Stimulated activated CD4-positive, alpha-beta T cell treated with anti-CD3 and anti-CD28 coated beads, Interleukin-15, amount 100 ng/mL, for 1 hour (primary cell): ENCODE data around the gene CNTN4.

Source experiments
- DNase-seq, 2 donors: peaks; one replicate each; pipeline ENCODE4 v3.0.0-alpha.2; 2020; ENCODE audit warnings: low read depth in 1 of 2, low spot score in 1 of 2

Gene CNTN4

DNA sequence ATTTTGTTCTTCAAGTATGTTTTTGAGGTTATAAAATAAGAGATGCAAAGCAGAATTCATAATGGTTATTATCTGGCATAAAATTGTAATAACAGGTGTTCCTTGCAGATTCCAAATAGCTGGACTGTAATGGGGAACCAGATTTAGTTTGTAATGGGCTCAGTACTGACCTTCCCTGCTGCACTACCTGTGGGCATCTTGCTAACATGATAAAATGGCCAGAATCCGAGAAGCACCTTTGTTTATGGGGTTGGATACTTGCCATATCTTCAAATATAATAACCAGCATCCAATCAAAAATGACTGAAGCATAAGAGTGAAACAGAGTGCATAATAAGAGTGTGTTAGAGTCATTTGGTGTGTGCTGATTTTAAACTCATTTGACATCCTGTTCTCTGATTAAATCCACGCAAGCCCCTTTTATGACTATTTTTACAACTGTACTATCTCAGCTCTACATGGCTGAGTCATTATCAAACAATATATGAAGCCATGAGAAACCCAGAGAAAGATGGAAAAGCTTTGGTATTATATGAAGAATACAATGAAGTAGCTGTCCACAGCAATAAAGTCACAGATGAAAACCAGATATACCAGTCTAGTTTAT, 292.4 kb downstream of the CNTN4 start:
- DNase-seq, result no peak

DNA sequence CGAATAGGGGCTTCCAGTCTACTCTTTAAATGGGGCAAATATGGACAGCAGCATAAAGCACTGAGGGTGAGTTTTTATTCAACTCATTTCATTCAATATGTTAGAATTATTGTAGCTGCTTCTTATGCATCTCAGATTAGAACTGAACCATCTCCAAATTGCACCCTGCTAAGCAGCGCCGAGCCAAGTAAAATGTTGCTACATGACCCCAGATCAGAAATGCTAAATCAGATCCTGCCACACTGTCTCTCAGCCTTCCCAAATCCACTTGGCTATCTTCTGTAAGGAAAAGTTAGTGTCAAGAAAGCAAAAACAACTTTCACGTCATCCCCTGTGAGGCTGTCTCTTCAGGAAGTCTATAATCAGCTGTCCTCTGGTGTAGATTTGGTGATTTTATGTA, 293.2 kb downstream of the CNTN4 start:
- no peak for DNase-seq

DNA sequence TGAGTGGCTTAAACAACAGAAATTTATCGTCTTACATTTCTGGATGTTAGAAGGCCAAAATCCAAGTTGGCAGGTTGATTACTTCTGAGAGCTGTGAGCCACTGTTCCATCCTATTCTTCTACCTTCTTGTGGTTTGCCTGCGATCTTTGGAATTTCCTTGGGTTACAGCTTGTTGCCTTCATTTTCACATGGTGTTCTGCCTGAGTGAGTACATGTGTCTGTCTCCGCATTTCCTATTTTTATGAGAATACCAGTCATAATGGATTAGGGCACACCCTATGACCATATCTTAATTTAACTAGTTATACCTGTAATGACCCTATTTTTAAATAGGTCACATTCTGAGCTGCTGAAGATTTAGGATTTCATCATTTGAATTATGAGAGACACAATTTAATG, 294.3 kb downstream of the CNTN4 start:
- DNase-seq, result no peak

DNA sequence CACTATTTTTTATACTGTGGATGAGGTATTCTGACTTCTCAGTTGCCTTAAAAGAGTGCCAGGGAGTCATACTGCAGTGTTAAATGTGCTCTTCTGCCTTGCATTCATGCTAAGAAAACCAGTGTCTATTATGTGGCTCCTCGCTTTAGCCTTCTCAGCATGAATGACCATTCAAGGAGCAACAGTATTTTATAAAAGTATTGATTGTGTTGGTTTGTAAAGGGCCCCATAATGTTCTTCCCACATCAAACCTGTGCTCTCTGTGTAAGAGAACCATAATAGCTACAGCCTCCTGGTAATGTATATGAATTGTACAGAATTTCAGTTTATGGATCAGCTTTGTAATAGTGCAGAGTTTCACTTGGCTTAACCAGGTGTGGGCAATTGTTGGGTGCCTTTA, 316.4 kb downstream of the CNTN4 start:
- DNase-seq, result no peak

DNA sequence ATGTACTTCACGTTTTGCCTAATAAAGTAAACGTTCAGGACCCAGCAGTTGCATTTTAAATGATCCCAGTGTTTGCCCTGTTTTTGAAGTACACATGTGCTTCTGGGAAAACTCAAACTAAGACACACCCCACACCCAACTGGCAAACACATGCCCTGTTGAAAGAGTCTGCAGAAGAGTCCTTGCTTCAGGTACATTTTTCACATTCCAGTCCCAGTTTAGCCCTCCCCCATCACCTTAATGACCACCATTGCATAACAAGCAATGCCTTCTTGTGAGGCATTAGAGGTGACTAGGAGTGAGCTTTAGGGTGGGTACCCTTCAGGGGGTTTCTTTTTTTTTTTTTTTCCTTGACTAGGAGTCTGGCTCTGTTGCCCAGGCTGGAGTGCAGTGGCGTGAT, 322.3 kb downstream of the CNTN4 start:
- DNase-seq, result no peak

DNA sequence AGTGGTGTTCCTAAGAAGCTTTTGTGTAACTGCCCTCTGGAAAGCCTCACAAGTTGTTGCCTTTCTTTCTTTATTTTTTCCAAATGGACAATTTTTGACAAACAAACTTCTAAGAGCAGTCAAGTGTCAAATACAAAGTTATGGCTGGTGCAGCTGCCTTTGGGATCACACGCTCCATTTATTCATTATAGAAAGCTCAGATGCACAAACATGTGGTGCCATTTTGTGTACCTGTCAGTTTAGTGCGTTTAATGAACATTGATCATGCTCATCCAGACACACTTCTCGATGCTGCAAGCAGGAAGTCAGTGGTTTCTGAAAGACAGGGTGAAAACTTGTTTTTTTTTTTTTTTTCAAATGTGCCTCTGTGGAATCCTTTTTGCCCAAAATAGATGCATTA, 324.5 kb downstream of the CNTN4 start:
- no peak for DNase-seq

DNA sequence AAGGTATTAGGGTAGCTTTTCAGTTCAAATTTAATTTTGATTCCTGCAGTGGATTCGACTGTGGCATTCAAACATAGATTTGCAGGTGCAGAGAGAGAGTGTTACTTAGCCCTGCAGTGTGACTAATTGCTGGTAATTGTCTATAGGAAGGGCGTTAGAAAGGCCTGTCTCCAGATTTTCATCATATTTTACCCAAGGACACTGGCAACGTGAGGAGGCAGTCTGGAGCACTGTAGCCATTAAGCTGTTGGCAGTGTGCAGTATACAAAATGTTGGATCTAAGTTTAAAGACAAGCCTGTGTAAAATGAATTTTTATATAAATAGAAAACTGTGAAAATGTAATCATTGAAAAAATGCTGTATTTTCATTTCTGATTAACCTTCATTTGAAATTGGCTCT, 342.9 kb downstream of the CNTN4 start:
- DNase-seq, result no peak

DNA sequence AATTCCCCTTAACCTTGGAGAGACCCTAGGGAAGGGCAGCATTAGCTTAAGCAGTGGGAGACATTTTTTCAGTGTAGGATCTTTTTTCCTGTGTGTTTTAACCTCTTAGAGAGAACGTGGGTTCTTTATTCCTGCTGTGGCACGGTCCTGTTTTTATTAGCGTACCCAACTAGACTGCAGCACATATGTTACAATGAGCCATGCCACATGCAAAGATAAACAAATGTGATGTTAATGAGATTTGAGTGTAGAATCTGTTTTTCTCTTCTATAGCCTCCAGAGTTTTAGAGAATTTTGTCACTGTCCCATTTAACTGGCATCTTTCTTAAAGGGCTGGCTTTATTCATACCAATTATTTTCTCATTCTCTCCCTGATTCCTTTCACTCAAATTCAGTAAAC, 347.5 kb downstream of the CNTN4 start:
- no peak for DNase-seq

DNA sequence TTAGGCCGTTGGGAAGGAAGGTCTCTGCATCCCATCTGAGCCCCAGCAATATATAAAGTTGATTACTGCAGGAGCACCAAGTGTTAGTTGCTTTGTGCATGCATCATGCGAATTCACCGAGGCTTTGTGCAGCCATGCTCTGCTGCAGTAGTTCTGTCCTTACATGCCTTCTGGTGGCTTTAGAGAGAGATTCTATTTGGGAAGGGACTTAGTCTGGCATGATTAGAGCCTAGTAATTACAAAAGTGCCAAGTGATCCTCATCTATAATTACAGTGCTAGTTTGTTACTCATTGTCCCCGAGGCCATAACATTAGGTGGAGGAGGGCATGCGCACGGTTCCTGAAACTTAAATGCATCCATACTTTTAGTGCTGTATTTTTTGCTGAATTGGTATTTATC, 353.6 kb downstream of the CNTN4 start:
- DNase-seq, result no peak

DNA sequence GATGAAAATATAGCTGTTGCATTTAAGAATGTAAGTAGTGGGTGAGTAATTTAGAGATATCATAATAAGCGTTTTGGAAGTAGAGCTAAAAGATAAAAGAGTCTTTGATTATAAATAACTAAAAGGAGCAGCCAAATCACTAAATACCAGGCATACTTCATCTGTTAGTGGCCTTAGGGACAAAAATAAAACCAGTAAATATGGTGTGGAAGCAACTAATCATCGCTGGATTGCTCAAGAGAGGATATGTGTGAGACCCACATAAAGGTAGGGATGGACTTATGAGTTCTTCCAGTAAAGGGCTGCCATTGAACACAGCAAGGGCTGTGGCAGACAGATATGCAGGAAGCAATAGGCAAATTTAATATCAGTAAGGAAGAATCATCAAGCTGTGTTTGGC, 356.2 kb downstream of the CNTN4 start:
- DNase-seq, result no peak

DNA sequence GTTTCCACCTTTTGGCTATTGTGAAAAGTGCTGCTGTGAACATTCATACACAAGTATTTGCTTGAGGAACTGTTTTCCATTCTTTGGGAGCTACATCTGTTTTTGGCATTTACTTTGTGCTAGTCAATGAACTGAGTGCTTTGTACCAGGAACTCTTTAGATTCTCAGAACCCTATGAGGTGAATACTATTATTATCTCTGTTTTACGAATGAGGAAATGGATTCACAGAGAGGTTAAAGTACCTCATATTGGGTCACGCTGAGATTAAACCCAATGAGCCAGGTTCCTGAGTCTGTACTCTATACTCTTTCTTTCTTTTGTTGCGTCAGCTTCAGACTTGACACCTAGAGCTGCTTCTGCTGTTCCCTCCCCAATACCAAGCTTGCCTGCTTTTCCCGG, 358.1 kb downstream of the CNTN4 start:
- DNase-seq, result no peak

DNA sequence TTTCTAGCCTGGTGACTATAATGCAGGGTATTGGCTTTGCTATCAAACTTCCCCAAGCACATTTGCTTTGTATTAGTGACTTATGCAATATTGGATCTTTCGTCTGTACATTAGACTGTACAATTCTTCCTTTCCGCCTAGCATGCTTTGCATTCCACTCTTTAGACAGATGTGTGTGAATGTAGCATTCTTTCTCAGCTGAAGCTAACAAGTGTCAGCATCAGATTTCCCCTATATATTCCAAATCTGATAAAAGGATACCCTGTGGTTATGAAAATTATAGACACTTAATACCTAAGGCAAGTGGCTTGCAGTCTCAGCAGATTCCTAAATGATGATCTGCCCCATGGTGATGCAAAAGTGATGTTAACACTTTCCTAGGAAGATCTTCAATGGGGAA, 360.1 kb downstream of the CNTN4 start:
- no peak for DNase-seq

DNA sequence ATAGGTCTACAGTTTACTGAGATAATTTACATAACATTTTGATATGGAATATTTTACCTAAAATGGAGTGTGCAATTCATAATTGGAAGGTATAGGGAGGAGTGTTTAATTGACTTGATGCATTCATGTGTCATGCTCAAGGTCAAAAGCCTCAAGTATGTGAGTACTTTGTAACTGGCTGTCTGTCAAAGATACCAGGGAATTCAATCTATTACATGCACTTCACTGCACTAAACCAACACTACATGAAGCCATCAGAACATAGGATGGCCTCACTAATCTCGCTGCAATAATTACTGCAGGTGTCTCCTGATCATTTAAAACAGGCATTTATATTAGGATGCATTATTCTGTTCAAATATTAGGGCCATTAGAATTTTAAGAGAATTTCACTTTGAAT, 367.2 kb downstream of the CNTN4 start:
- no peak for DNase-seq

DNA sequence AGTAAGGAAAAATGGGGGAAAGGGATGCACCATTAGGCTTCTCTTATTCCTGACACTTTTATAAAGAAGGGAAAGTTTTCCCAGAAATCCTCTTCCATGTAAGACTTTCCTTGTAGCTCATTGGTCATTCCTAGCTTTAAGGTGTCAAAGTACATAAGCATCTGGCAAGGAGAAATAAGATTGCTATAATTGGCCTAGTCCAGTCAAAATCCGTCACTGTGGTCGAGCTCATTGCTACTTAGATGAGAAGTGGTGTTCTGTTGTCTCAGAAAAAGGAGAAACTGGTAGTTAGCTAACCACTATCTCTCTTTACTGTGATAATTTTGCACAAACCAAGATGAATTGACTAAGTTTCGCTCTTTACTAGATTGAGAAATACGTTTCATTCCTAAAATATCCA, 370.1 kb downstream of the CNTN4 start:
- no peak for DNase-seq

DNA sequence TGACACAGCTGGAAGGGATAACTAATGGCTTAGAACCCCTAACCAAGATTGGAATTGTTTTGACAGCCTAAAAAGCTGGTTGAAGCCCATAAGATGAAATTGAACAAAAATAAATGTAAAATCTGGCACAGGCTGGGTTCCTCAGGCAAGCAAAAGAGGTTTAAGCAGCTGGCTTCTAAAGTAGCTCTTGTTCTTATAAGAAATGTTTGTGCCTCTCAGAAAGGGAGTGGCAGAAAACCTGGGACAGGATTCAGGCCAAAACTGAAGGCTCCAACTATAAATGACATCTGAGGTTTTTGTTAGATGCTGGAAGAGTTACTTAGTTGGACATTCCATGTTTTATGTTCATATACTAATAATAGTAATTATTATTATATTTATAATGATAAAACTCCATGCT, 378.3 kb downstream of the CNTN4 start:
- DNase-seq, result no peak

DNA sequence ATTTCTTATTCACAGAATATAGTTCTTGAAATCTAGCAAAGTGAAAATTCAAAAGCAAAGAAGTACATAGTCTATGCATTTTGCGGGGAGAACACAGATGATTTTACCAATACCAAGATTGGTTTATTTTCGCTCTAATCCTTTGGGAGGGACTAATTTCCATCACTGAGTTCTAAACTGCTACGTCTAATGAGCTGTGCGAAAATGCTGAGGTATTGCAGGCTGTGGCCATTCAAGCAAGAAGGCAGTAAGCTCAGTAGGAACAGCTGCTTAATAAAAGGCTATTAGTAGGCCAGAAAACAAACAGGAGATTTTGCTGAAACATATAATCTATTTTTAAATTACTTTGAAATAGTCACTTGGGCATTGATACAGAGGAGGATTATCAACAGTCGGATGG, 379.0 kb downstream of the CNTN4 start:
- no peak for DNase-seq

DNA sequence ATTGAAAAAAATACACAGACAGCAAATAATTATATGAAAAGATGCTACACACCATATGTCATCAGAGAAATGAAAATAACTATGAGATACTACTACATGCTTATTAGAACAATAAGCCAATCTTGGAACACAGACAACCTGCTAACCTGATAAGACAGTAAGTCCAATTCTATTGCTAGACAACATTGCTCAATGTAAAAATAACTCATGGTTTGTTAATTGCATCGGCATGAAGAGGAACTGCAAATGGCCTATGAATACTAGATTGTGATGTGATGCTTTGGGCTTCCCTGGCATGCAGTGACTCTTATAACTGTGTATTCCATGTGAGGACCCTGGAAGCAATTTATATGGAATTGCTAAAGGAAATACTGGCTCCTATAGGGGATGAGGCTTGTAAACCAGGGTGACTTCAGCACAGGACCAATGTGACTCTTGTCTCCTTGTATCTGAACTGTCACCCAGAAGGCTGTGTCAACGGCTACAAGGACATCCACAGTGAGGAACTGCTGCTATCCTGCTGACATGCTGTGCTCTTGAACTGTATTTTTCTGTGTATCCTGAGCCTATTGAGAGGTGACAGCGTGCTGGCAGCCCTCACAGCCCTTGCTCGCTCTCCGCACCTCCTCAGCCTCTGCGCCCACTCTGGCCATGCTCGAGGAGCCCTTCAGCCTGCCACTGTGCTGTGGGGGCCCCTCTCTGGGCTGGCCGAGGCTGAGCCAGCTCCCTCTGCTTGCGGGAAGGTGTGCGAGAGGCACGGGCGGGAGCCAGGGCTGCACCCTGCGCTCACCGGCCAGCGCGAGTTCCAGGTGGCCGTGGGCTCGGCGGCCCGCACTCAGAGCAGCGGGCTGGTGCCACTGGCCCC, 385.7 kb downstream of the CNTN4 start:
- DNase-seq, result no peak

DNA sequence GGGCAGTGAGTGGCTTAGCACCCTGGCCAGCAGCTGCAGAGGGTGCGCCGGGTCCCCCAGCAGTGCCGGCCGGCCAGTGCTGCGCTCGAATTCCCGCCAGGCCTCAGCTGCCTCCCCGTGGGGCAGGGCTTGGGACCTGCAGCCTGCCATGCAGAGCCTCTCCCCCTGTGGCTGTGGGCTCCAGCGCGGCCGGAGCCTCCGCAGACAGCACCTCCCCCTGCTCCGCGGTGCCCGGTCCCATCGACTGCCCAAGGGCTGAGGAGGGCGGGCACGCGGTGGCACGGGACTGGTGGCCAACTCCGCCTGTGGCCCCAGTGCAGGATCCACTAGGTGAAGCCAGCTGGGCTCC, 386.3 kb downstream of the CNTN4 start:
- DNase-seq, result no peak

DNA sequence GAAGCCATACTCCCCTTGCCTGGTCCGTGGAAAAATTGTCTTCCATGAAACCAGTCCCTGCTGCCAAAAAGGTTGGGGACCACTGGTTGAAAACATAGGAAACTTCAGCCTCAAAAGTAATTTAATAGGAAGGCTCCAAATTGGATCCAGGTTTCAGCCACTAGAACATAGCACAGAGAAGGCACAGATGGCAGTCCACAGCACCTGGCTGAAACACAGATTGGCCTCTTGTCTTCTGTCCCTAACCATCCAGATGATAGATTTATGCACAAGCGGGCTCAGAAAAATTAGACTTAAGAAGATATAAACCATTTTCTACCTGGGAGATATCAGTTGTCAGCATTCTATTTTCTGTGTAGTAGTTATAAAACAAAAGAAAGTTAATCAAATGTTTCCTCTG, 397.1 kb downstream of the CNTN4 start:
- DNase-seq, result no peak

DNA sequence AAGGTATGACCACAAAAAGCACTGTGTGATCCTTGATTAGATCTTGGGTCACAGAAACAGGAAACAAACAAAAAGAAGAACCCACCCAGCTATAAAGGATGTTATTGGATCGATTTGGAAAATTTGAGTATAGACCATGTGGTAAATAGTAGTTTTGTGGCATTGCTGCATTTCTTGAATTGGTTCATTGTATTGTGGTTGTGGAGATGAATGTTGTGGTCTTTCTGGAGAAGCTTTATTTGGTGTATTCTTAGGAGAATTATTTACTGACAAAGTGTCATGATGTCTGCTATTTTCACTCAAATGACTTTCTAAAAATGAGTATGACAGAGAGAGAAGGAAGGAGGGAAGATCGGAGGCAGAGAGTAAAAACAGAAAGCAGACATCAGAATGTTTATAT, 406.2 kb downstream of the CNTN4 start:
- no peak for DNase-seq

DNA sequence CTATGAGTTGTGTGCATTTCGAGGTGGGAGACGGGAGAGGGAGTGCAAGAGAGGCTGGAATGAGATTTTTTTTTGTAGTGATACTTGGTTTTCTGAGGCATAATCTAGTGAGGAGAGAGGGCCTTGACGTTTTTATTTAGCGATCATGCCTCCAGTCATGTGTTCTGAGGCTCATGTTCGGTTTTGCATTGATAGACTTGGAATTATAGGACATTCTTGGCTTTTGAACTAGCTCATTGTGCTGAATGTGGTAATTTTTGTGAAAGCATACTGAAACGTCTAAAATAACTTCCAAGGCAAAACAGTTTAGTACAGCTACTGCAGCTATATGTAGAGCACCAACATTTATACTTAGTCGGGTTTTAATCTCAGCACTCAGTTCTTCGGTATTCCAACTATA, 408.1 kb downstream of the CNTN4 start:
- DNase-seq, result no peak

DNA sequence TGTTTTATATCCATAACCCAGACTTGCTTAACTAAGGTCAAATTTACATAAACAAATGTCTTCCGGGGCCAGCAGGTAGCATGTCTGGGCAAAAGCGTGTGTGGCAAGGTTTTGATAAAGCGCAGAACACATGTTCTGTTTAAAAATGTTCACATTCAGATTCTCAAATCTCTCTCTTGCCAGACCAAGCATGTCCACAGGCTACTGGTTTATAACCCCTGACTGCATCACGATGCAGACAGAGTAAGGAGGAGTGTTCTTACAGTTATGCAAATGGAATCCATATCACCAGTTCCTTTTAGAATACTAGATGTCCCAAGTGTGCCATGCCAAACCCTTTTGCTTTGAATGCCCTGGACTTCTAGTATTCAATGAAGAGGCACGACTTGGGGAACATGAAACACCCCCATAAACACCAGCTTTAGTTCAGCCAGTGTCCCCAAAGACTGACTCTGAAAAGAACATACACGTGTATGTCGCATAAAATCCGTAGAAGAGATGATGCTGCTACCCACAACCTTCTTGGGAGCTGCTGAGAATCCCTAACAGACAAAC, 412.0 kb downstream of the CNTN4 start:
- DNase-seq, result no peak

DNA sequence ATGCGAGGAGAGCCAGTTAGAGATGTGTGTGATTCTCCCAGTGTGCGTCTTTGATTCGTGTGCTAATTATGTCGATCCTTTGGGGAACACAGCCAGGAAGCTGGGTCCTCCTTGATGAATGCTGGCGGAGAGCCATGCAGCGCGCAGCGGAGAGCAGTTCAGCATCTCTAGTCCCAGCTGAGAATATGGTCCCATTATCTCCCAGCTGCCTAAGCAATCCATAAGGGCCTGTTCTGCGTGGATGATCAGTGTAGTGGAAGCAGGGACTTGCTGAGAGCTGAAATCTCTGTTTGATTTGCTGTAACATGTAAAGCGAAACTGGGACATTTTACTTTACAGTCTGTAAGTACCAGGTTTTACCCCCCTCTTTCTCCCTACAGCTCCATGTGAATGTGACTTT, 412.7 kb downstream of the CNTN4 start:
- no peak for DNase-seq
